Fibroblast of lung (primary cell): ENCODE data around the gene ADAM29. TPM values are rescaled to one million over a fixed set of nuclear protein-coding genes. Genes with fewer than 3 reads are reported as not detected.

ENCODE experiments used
- DNase-seq, 2 donors: peaks; one replicate each; pipeline versions ENCODE4 v3.0.0 to v3.0.0-alpha.2; 2010; ENCODE audit warnings: low read depth in 2 of 2
- H2AFZ ChIP-seq: 2 replicates; pipeline ENCODE4 v1.5.1; 2012; ENCODE audit warnings: low read length, control low read depth, inconsistent platforms
- H3K27ac ChIP-seq: 2 replicates; pipeline ENCODE4 v1.5.1; 2011; ENCODE audit warnings: low read length, control low read depth; ENCODE audit not compliant: insufficient read depth
- H3K27me3 ChIP-seq: 2 replicates; pipeline ENCODE4 v1.5.1; 2011; ENCODE audit warnings: mild to moderate bottlenecking, low read length; ENCODE audit not compliant: control insufficient read depth, insufficient read depth
- H3K36me3 ChIP-seq: 2 replicates; pipeline ENCODE4 v1.5.1; 2011; ENCODE audit warnings: low read length; ENCODE audit not compliant: control insufficient read depth, insufficient read depth
- H3K4me1 ChIP-seq: 2 replicates; pipeline ENCODE4 v1.5.1; 2011; ENCODE audit warnings: low read length; ENCODE audit not compliant: control insufficient read depth, insufficient read depth; ENCODE audit errors: extremely low read depth
- H3K4me2 ChIP-seq: 2 replicates; pipeline ENCODE4 v1.5.1; 2011; ENCODE audit warnings: low read length, control low read depth; ENCODE audit not compliant: insufficient read depth; ENCODE audit errors: extremely low read depth
- H3K4me3 ChIP-seq, 4 experiments: fragments of 200-600 bp in 1 of 4; sonication (generic) in 1 of 4; replicated peaks in 1 of 4; 2 replicates each; pipeline ENCODE4 v1.5.1; 2011 to 2016; ENCODE audit warnings: low read length in 4 of 4, low read depth in 3 of 4, mild to moderate bottlenecking in 3 of 4, control low read depth in 2 of 4, inconsistent platforms in 1 of 4, mixed read lengths in 1 of 4; ENCODE audit not compliant: insufficient read depth in 1 of 4; ENCODE audit errors: control extremely low read depth in 1 of 4
- H3K79me2 ChIP-seq: 2 replicates; pipeline ENCODE4 v1.5.1; 2012; ENCODE audit warnings: mild to moderate bottlenecking, low read length, inconsistent platforms; ENCODE audit not compliant: control insufficient read depth, insufficient read depth
- H3K9ac ChIP-seq: 2 replicates; pipeline ENCODE4 v1.5.1; 2011; ENCODE audit warnings: mild to moderate bottlenecking, low read length, control low read depth; ENCODE audit not compliant: insufficient read depth
- H3K9me3 ChIP-seq: 2 replicates; pipeline ENCODE4 v1.5.1; 2012; ENCODE audit warnings: low read depth, low read length; ENCODE audit not compliant: control insufficient read depth, insufficient read depth
- H4K20me1 ChIP-seq: 2 replicates; pipeline ENCODE4 v1.5.1; 2011; ENCODE audit warnings: low read length; ENCODE audit not compliant: control insufficient read depth, insufficient read depth; ENCODE audit errors: extremely low read depth
- CTCF ChIP-seq, 2 donors: IDR thresholded peaks in 1 of 2; conservative IDR thresholded peaks in 1 of 2; 1 replicate in 1 of 2; 2 replicates in 1 of 2; pipeline ENCODE4 v1.5.1; 2011 to 2012; ENCODE audit warnings: low read length in 2 of 2, control low read depth in 1 of 2, inconsistent platforms in 1 of 2, low read depth in 1 of 2, mild to moderate bottlenecking in 1 of 2
- EZH2 ChIP-seq: IDR thresholded peaks from 2 replicates; pipeline ENCODE4 v1.5.1; 2012; ENCODE audit warnings: low read length, control low read depth, mild to moderate bottlenecking; ENCODE audit errors: missing control alignments
- polyA plus RNA-seq, 2 donors: library from polyadenylated mRNA; depleted of rRNA in 1 of 2; stranded (reverse) in 1 of 2; unstranded in 1 of 2; fragments of >200 nt; gene quantifications; 2 replicates each; pipeline ENCODE4 v1.2.1, GENCODE V29; 2011 to 2012; ENCODE audit warnings: missing spikeins in 1 of 2
- total RNA-seq: library from RNA; depleted of rRNA; stranded (reverse); fragments of >200 nt; gene quantifications from 2 replicates; pipeline ENCODE4 v1.2.1, GENCODE V29; 2014

ADAM29 gene
- total and polyA plus RNA-seq, 2 donors (not counting 1 experiment from before 2014, with no cell fraction given), result not detected

DNA sequence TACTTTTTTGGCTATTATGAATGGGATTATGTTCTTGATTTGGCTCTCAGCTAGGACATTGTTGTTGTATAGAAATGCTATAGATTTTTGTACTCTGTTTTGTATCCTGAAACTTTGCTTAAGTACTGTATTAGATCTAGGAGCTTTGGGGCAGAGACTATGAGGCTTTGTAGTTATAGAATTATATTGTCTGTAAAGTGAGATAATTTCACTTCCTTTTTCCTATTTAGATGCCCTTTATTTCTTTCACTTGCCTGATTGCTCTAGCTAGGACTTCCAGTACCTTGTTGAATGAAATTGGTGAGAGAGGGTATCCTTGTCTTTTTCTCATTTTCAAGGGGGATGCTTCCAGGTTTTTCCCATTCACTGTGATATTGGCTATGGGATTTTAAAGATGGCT lies 28.1 kb downstream of the ADAM29 start:
- Histone ChIP-seq H3K27me3 (no peaks in the 10 kb centered on the region), H3K9me3 (no peaks in the 10 kb centered on the region), H3K9ac (no peak overlapping the region), H2AFZ (no peak overlapping the region), H3K4me2 (no peak overlapping the region), H3K27ac (no peak overlapping the region), H4K20me1 (no peaks in the 10 kb centered on the region), H3K4me3 (no peak overlapping the region), H3K79me2 (no peaks in the 10 kb centered on the region), H3K4me1 (no peaks in the 10 kb centered on the region), H3K36me3 (no peaks in the 10 kb centered on the region)
- DNase-seq, result no peak
- no peak for TF ChIP-seq EZH2
- TF ChIP-seq CTCF (conservative IDR thresholded peaks at IDR 0.05 in 1 of 2, IDR thresholded peaks at IDR 0.05 in 1 of 2; ENCODE audit: low read depth in 1 of 2, low read length in 2 of 2), result no peak

- Histone ChIP-seq H3K27ac (no peak overlapping the region), H3K4me1 (no peaks in the 10 kb centered on the region), H4K20me1 (no peaks in the 10 kb centered on the region), H3K79me2 (no peaks in the 10 kb centered on the region), H3K4me2 (no peak overlapping the region), H2AFZ (no peak overlapping the region), H3K9ac (no peak overlapping the region), H3K9me3 (no peaks in the 10 kb centered on the region), H3K4me3 (no peak overlapping the region), H3K36me3 (no peaks in the 10 kb centered on the region), H3K27me3 (no peaks in the 10 kb centered on the region)
- TF ChIP-seq EZH2, result no peak
- TF ChIP-seq CTCF (conservative IDR thresholded peaks at IDR 0.05 in 1 of 2, IDR thresholded peaks at IDR 0.05 in 1 of 2; ENCODE audit: low read depth in 1 of 2, low read length in 2 of 2), result no peak
- no peak for DNase-seq
These were observed 30.7 kb downstream of the ADAM29 start for GRCh38 chr4:174948826-174949225.

- H3K27ac ChIP-seq, result no peak overlapping the region
- DNase-seq, result no peak
- no peaks in the 10 kb centered on the region for H3K27me3 ChIP-seq
- H3K4me3 ChIP-seq, result no peak overlapping the region
- no peaks in the 10 kb centered on the region for H3K4me1 ChIP-seq
- H3K9me3 ChIP-seq, result no peaks in the 10 kb centered on the region
- TF ChIP-seq EZH2, result no peak
- no peak for TF ChIP-seq CTCF (conservative IDR thresholded peaks at IDR 0.05 in 1 of 2, IDR thresholded peaks at IDR 0.05 in 1 of 2; ENCODE audit: low read depth in 1 of 2, low read length in 2 of 2)
- H3K79me2 ChIP-seq, result no peaks in the 10 kb centered on the region
- H2AFZ ChIP-seq, result no peak overlapping the region
- no peaks in the 10 kb centered on the region for H3K36me3 ChIP-seq
- H3K9ac ChIP-seq, result no peak overlapping the region
- H3K4me2 ChIP-seq, result no peak overlapping the region
- no peaks in the 10 kb centered on the region for H4K20me1 ChIP-seq
These were observed 54.8 kb downstream of the ADAM29 start for GRCh38 chr4:174972911-174973310.
